Stimulated activated CD4-positive, alpha-beta T cell treated with anti-CD3 and anti-CD28 coated beads, Interleukin-4, amount 100 ng/mL, for 48 hours (primary cell): Measurements from ENCODE around the gene RAD18.

Experiments
- DNase-seq, 2 donors: peaks; one replicate each; pipeline ENCODE4 v3.0.0-alpha.2; 2020; ENCODE audit warnings: low read depth in 2 of 2

Gene RAD18

GRCh38 chr3:8964436-8965370 lies 1.4 kb upstream of the RAD18 start:
- no peak for DNase-seq

DNA sequence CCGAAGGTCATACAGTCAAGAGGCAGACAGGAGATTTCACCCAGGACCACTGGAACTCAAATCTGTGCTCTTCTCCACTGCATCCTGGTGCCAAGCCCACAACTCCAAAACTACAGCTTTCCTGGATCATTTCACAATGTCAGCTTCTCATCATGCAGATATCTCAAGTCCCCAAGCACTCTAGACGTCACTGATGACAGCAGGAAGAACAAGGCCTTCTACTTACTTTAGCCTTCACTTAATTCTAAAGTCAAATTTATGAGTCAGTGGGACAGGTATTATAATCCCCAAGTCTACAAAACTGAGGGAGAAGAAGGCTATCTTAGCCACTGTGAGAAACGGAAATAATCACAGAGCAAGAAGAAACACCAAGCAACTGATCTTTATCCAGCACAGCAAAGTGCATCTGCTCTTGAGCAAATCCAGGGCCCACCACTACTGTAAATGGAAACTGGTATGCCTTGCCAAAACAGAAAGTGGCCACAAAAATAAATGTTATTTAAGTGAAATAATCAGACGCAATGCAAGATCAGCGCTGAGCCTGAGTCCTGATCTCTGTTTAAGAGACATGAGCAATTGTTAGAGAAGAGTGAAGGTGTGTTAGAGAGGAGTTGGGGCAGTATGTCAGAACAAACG lies 928 bp downstream of the RAD18 start:
- no peak for DNase-seq

DNA sequence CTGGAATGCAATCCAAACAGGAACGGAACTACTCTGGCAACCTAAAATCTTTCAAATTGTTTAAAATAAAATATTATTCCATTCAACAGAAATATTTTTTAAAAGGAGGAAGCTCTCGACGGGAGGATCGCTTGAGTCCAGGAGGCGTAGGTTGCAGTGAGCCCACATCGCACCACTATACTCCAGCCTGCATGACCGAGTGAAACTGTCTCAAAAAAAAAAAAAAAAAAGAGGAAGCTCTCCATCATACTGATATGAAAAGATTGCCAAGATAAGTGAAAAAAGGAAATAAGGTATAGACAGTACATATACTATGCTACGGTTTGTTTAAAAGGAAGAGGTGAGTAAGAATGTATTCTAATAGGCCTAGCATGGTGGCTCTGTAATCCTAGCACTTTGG lies 3.6 kb downstream of the RAD18 start:
- DNase-seq, result no peak

GRCh38 chr3:8954938-8955763 lies 8.1 kb downstream of the RAD18 start:
- no peak for DNase-seq

- DNase-seq, result no peak
Observed at GRCh38 chr3:8953313-8953712, 10.0 kb downstream of the RAD18 start.

DNA sequence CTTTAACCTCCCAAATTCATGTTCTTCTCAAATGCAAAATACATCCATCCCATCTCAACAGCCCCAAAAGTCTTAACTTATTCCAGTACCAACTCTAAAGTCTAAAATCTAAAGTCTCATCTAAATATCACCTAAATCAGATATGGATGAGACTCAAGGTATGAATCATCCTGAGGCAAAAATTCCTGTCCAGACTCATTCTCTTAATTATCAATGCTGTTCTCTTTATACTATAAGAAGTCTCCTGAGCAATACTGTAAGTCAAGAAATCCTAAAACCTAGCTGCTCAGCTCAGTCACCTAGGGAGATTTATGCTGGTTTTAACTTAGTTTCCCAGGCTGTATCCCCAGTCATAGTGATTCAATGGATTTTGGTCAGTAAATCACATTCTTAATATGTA lies 11.1 kb downstream of the RAD18 start:
- DNase-seq, result no peak

GRCh38 chr3:8945890-8946600 lies 17.2 kb downstream of the RAD18 start:
- no peak for DNase-seq

GRCh38 chr3:8942746-8943488 lies 20.4 kb downstream of the RAD18 start:
- no peak for DNase-seq

- DNase-seq, result no peak
Observed at GRCh38 chr3:8942115-8942514, 21.2 kb downstream of the RAD18 start.

DNA sequence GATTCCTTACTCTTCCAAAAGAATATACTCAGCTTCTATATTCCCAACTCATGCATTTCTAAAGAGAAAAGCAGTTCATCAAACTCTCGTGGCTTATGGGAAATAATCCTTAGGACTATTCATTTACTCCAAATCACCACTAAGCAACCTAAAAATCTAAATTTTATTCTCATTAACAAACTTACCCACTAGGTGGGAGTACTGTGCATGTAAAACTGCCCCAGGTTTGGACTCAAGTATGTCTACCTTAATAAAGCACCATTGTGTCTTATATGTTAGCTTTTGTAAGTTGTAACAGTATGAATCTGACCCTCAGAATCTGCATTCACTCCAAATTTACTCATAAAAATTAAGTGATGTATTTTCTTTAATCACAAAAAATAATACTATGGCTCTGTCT lies 25.3 kb downstream of the RAD18 start:
- DNase-seq, result no peak

DNA sequence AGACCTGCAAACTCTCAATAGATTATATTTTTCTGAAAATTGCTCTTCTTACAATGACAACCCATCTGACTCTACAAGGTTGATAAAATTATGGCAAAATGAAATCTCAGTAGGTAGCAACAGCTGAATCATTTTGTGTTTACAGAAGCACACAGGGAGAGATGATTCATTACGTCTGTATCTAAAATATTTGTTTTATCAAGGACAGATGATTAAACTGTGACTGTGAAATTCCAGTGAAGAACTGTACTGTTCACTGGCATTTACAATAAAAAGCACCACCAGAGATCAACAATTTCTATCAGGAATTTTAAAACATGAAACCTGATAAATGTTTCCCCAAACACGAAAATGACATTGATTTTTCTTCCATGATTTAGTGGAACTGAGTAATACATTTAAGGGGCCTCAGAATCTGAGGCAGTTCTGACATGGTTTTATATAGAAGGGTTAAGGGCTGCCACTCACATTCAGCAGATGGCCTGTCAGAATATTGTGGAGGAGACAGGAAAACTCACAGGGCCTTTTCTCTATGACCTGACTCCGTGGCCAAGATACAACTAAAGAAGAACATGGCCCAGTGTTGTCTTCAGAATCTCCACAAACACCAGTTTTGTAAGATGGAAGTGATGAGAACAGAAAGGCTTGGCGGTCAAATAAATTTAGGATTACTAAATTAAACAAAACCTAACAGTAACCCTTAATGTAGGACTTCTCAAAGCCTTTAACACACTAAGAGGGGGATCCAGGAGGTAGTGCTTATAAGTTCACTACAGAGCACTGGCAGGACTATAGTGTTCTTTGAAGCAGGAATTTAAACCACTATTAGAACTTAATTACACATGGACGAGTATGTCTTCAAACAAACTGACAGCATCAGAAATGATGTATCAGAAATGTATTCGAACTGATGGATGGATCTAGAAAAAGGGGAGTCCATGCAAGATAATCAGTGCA lies 25.9 kb downstream of the RAD18 start:
- no peak for DNase-seq

DNA sequence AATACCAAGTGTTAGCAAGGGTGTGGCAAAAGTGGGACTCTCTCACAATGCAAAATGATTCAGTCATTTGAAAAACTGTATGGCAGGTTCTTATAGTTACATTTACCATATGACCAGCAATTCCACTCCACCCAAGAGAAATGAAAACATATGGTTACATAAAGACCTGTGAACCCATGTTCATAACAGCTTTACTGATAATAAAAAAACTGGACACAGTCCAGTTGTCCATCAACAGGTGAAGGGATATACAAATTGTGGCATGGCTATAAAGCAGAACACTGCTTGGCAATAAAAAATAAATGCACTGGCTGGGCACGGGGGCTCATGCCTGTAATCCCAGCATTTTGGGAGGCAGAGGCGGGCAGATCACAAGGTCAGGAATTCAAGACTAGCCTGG lies 30.8 kb downstream of the RAD18 start:
- DNase-seq, result no peak

DNA sequence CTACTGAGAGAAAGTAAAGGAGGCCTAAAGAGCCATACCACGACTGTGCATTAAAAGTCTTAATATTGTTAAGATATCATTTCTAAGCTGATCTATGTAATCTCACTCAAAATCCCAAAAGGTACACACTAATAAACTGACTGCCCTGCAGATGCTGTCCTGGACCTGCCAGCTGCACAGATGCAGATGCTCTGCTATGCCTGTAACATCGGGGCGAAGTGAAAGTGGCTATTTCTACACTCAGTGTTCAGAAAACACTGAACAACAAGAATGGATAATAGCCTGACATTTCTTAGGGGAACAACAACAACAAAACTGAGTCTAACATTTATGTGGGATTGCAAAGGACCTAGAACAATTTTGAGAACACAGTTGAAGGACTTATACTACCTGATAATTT lies 31.9 kb downstream of the RAD18 start:
- no peak for DNase-seq

DNA sequence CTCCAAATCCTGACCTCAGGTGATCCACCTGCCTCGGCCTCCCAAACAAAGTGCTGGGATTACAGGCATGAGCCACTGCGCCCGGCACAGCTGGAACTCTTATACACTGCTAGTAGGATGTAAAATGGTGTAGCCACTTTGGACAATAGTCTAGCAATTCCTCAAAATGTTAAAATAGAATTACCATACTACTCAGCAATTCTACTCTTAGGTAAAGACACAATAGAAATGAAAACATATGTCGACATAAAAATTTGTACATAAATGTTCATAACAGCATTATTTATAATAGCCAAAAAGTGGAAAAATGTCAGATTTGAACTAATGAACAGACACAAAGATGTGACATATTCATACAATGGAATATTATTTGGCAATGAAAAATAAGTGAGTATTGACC lies 33.4 kb downstream of the RAD18 start:
- DNase-seq, result no peak

GRCh38 chr3:8914491-8914890 lies 48.8 kb downstream of the RAD18 start:
- no peak for DNase-seq

- no peak for DNase-seq
Observed at GRCh38 chr3:8911781-8912180, 51.5 kb downstream of the RAD18 start.

- DNase-seq, result no peak
Observed at GRCh38 chr3:8909160-8909559, 54.1 kb downstream of the RAD18 start.

DNA sequence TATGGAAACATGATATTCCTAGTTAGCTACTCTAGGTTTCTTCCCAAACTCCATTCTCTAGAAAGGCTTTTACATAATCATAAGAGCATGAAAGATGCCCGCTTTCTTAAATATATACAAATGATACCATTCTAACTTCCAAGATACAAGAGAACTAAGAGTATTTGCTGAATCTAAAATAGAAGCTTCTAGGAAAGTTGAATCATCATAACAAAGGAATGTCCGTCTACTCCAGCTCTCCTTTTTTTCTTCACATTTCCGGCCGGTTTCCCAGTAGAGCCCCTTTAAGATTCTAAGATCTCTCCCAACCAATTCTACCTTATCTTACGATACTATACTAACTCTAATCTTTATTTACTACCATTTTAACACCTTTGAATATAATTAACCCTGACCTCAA lies 60.1 kb downstream of the RAD18 start:
- DNase-seq, result no peak

DNA sequence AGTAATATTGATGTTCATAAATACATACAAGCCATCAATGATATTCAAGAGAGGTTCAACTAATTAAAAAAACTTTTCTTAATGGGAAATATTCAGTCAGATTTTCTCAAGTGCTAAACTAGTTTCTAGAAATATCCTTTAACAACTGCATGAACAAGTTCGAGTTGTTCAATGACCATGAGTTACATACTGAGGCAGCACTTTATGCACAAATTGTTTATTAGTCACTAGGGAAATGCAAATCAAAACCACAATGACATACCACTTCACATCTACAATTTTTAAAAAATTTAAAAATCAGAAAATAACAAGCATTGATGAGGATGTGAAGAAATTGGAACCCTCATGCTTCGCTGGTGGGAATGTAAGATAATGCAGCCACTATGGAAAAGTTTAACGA lies 62.4 kb downstream of the RAD18 start:
- no peak for DNase-seq

- no peak for DNase-seq
Observed at GRCh38 chr3:8899876-8900460, 63.3 kb downstream of the RAD18 start.
